MM.1S (cell line): Measurements from ENCODE around the gene ARFGAP1.

ENCODE experiments used
- EZH2 ChIP-seq: fragments of 300-600 bp; sonication (generic); optimal IDR thresholded peaks from 2 replicates; pipeline ENCODE3; 2017; ENCODE audit warnings: low read depth, mild to moderate bottlenecking, antibody characterized with exemption, low read length, mixed read lengths
- TF ChIP-seq, protein P1 (sequence below): fragments of 300-600 bp; sonication (generic); IDR thresholded peaks from 2 replicates; pipeline ENCODE4 v1.5.1; 2016; ENCODE audit warnings: antibody characterized with exemption, low read length, mixed read lengths

DNA sequence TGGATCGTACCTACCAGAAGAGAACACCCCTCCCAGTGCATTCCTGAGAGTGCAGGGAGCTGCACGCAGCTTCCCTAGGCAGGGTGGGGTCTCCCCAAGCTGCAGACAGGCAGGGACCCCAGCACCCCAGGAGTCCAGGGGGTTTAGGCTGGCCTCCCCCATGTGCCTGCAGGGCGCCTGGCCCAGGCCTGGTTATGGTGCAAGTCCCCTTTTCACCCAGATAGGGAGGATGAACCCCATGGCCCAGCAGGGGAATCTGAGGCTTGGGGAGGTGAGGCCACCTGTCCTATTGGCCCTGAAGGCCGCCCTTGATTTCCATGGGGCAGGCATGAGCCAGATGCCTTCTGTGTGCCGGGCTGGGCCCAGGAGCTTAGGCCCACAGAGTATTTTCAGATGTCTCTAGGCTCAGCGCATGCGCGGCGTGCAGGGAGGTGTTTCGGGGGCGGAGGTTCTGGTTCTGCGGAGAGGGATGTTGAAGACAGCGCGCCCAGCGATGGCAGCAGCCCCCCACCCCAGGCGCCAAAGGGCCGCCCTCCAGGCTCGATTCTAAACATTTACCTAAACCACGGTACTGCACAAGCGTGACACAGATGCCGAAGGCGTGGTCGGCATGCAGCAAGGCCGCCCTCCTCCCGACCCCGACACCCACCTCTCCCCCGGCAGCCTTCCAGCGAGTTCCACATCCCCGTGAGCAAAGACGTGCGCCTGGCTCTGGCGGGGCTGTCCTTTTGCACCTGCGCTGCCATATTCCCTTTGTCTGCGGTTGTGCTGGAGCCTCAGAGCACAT, 49.7 kb downstream of the ARFGAP1 start:
- TF ChIP-seq EZH2 = no peak
- TF ChIP-seq, protein P1, sequence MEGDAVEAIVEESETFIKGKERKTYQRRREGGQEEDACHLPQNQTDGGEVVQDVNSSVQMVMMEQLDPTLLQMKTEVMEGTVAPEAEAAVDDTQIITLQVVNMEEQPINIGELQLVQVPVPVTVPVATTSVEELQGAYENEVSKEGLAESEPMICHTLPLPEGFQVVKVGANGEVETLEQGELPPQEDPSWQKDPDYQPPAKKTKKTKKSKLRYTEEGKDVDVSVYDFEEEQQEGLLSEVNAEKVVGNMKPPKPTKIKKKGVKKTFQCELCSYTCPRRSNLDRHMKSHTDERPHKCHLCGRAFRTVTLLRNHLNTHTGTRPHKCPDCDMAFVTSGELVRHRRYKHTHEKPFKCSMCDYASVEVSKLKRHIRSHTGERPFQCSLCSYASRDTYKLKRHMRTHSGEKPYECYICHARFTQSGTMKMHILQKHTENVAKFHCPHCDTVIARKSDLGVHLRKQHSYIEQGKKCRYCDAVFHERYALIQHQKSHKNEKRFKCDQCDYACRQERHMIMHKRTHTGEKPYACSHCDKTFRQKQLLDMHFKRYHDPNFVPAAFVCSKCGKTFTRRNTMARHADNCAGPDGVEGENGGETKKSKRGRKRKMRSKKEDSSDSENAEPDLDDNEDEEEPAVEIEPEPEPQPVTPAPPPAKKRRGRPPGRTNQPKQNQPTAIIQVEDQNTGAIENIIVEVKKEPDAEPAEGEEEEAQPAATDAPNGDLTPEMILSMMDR = no peak
